IMR-90 (cell line): ENCODE data around the gene TANGO2.

Experiments
- BHLHE40 ChIP-seq: fragments of 150-350 bp; IDR thresholded peaks from 2 replicates; pipeline ENCODE4 v1.6.1; 2016; ENCODE audit warnings: mild to moderate bottlenecking, low read depth, low read length
- CEBPB ChIP-seq: IDR thresholded peaks from 2 replicates; pipeline ENCODE4 v1.6.1; 2012; ENCODE audit warnings: low read depth, low read length, improper control_type of control experiment
- CHD1 ChIP-seq: IDR thresholded peaks from 2 replicates; pipeline ENCODE4 v1.6.1; 2012; ENCODE audit warnings: low read depth, low read length, improper control_type of control experiment
- CTCF ChIP-seq: conservative IDR thresholded peaks from 2 replicates; pipeline ENCODE4 v1.5.1; 2012; ENCODE audit warnings: mild to moderate bottlenecking, low read depth, low read length, improper control_type of control experiment
- FOS ChIP-seq: fragments of 150-350 bp; IDR thresholded peaks from 2 replicates; pipeline ENCODE4 v1.6.1; 2016; ENCODE audit warnings: low read depth, low read length
- MAFK ChIP-seq: IDR thresholded peaks from 2 replicates; pipeline ENCODE4 v1.6.1; 2012; ENCODE audit warnings: low read depth, low read length, improper control_type of control experiment
- MAZ ChIP-seq: IDR thresholded peaks from 2 replicates; pipeline ENCODE4 v1.6.1; 2012; ENCODE audit warnings: low read depth, mild to moderate bottlenecking, low read length, improper control_type of control experiment, moderate library complexity, borderline replicate concordance
- MXI1 ChIP-seq: IDR thresholded peaks from 2 replicates; pipeline ENCODE4 v1.6.1; 2012; ENCODE audit warnings: low read depth, mild to moderate bottlenecking, low read length, moderate library complexity, borderline replicate concordance
- NFE2L2 ChIP-seq: fragments of 150-350 bp; IDR thresholded peaks from 2 replicates; pipeline ENCODE4 v1.6.1; 2016; ENCODE audit warnings: low read depth, mild to moderate bottlenecking, low read length
- POLR2A ChIP-seq: IDR thresholded peaks from 2 replicates; pipeline ENCODE4 v1.6.1; 2012; ENCODE audit warnings: mild to moderate bottlenecking, low read depth, low read length
- RAD21 ChIP-seq: IDR thresholded peaks from 2 replicates; pipeline ENCODE4 v1.6.1; 2012; ENCODE audit warnings: low read length, improper control_type of control experiment
- RCOR1 ChIP-seq: IDR thresholded peaks from 2 replicates; pipeline ENCODE4 v1.6.1; 2012; ENCODE audit warnings: mild to moderate bottlenecking, low read length, improper control_type of control experiment; ENCODE audit not compliant: insufficient replicate concordance
- SMC3 ChIP-seq: fragments of 150-350 bp; IDR thresholded peaks from 2 replicates; pipeline ENCODE4 v1.6.1; 2016; ENCODE audit warnings: low read depth, mild to moderate bottlenecking, antibody characterized with exemption, low read length, moderate library complexity
- USF2 ChIP-seq: fragments of 150-350 bp; IDR thresholded peaks from 2 replicates; pipeline ENCODE4 v1.6.1; 2017; ENCODE audit warnings: mild to moderate bottlenecking, antibody characterized with exemption, low read length, low read depth

GRCh38 chr22:19992481-19992911 lies 28.4 kb upstream of the TANGO2 start:
- TF ChIP-seq USF2 (no peak), CTCF (no peak), POLR2A (no peak), SMC3 (no peak), RAD21 (no peak), MAZ (no peak), CHD1 (no peak), RCOR1 (no peak), MXI1 (no peak), CEBPB (no peak), FOS (no peak), MAFK (no peak), BHLHE40 (no peak), NFE2L2 (no peak)
